H9 (cell line): ENCODE measurements around the gene SCN3A. TPM values are rescaled to one million over a fixed set of nuclear protein-coding genes. Genes with fewer than 3 reads are reported as not detected.

Experiments used
- DNase-seq: peaks from one replicate; pipeline ENCODE4 v3.0.0-alpha.2; 2017
- H2AFZ ChIP-seq: one replicate; pipeline ENCODE4 v1.6.1; 2013; ENCODE audit warnings: mild to moderate bottlenecking, low read length, control low read depth, moderate library complexity
- H2AK5ac ChIP-seq: 2 replicates; pipeline ENCODE4 v1.6.1; 2013; ENCODE audit warnings: low read length, control low read depth, mixed read lengths; ENCODE audit not compliant: insufficient read length
- H2BK120ac ChIP-seq: one replicate; pipeline ENCODE4 v1.6.1; 2013; ENCODE audit warnings: low read depth, mild to moderate bottlenecking, low read length, control low read depth, inconsistent platforms; ENCODE audit not compliant: poor library complexity, severe bottlenecking
- H2BK12ac ChIP-seq: 2 replicates; pipeline ENCODE4 v1.6.1; 2013; ENCODE audit warnings: low read length, control low read depth, mixed read lengths, low read depth; ENCODE audit not compliant: insufficient read length
- H2BK15ac ChIP-seq: 2 replicates; pipeline ENCODE4 v1.6.1; 2013; ENCODE audit warnings: low read depth, low read length, control low read depth
- H2BK20ac ChIP-seq: one replicate; pipeline ENCODE4 v1.6.1; 2013; ENCODE audit warnings: low read depth, mild to moderate bottlenecking, low read length, control low read depth, inconsistent platforms; ENCODE audit not compliant: poor library complexity, severe bottlenecking
- H2BK5ac ChIP-seq: 2 replicates; pipeline ENCODE4 v1.6.1; 2013; ENCODE audit warnings: low read length, control low read depth, mixed read lengths; ENCODE audit not compliant: insufficient read length
- H3K14ac ChIP-seq: 2 replicates; pipeline ENCODE4 v1.6.1; 2013; ENCODE audit warnings: low read length, control low read depth; ENCODE audit not compliant: insufficient read depth
- H3K18ac ChIP-seq: 2 replicates; pipeline ENCODE4 v1.6.1; 2013; ENCODE audit warnings: low read depth, mild to moderate bottlenecking, mixed read lengths, low read length, control low read depth; ENCODE audit not compliant: insufficient read length
- H3K23ac ChIP-seq: 2 replicates; pipeline ENCODE4 v1.6.1; 2013; ENCODE audit warnings: low read length, control low read depth, mixed read lengths, low read depth; ENCODE audit not compliant: insufficient read length
- H3K23me2 ChIP-seq: 2 replicates; pipeline ENCODE4 v1.6.1; 2013; ENCODE audit warnings: low read depth, mild to moderate bottlenecking, mixed read lengths, low read length, control low read depth; ENCODE audit not compliant: insufficient read length, poor library complexity, severe bottlenecking
- H3K27ac ChIP-seq: 2 replicates; pipeline ENCODE4 v1.5.1; 2013; ENCODE audit warnings: low read length, control low read depth, mixed read lengths, low read depth; ENCODE audit not compliant: insufficient read length
- H3K27me3 ChIP-seq: 2 replicates; pipeline ENCODE4 v1.6.1; 2013; ENCODE audit warnings: low read length, control low read depth, inconsistent platforms; ENCODE audit not compliant: insufficient read depth
- H3K4ac ChIP-seq: 2 replicates; pipeline ENCODE4 v1.6.1; 2013; ENCODE audit warnings: low read depth, mild to moderate bottlenecking, control low read depth, inconsistent platforms, low read length, moderate library complexity
- H3K4me1 ChIP-seq: 2 replicates; pipeline ENCODE4 v1.6.1; 2013; ENCODE audit warnings: low read length, control low read depth, inconsistent platforms; ENCODE audit not compliant: insufficient read depth
- H3K4me2 ChIP-seq: 2 replicates; pipeline ENCODE4 v1.6.1; 2013; ENCODE audit warnings: low read length, control low read depth, mixed read lengths; ENCODE audit not compliant: insufficient read length, insufficient read depth
- H3K56ac ChIP-seq: 2 replicates; pipeline ENCODE4 v1.6.1; 2013; ENCODE audit warnings: low read depth, mild to moderate bottlenecking, mixed read lengths, low read length, control low read depth; ENCODE audit not compliant: insufficient read length
- H3K79me1 ChIP-seq: 2 replicates; pipeline ENCODE4 v1.6.1; 2013; ENCODE audit warnings: low read depth, mild to moderate bottlenecking, moderate library complexity, low read length, control low read depth, inconsistent platforms; ENCODE audit not compliant: insufficient read depth, poor library complexity, severe bottlenecking
- H3K79me2 ChIP-seq: 2 replicates; pipeline ENCODE4 v1.6.1; 2013; ENCODE audit warnings: low read length, control low read depth, inconsistent platforms; ENCODE audit not compliant: insufficient read depth
- H3K9ac ChIP-seq: 2 replicates; pipeline ENCODE4 v1.6.1; 2013; ENCODE audit warnings: low read length, control low read depth, mixed read lengths; ENCODE audit not compliant: insufficient read length; ENCODE audit errors: extremely low read depth
- H3K9me3 ChIP-seq: one replicate; pipeline ENCODE4 v1.6.1; 2013; ENCODE audit warnings: low read depth, low read length, inconsistent platforms; ENCODE audit not compliant: control insufficient read depth
- H3T11ph ChIP-seq: one replicate; pipeline ENCODE4 v1.6.1; 2013; ENCODE audit warnings: mild to moderate bottlenecking, low read length, control low read depth, inconsistent platforms
- H4K20me1 ChIP-seq: one replicate; pipeline ENCODE4 v1.6.1; 2013; ENCODE audit not compliant: control insufficient read depth, insufficient read length, insufficient read depth
- H4K5ac ChIP-seq: 2 replicates; pipeline ENCODE4 v1.6.1; 2013; ENCODE audit warnings: low read depth, mild to moderate bottlenecking, mixed read lengths, low read length, control low read depth; ENCODE audit not compliant: insufficient read length
- H4K8ac ChIP-seq: replicated peaks from 2 replicates; pipeline ENCODE4 v1.6.1; 2013; ENCODE audit warnings: low read length, control low read depth, mixed read lengths, low read depth; ENCODE audit not compliant: insufficient read length
- H4K91ac ChIP-seq: 2 replicates; pipeline ENCODE4 v1.6.1; 2013; ENCODE audit warnings: low read depth, mild to moderate bottlenecking, moderate library complexity, mixed read lengths, low read length, control low read depth; ENCODE audit not compliant: insufficient read length
- H3K27ac Mint-ChIP-seq, 3 experiments: 2 replicates in 2 of 3; 3 replicates in 1 of 3; pipeline ENCODE4 v1.8.0; 2020 to 2021; ENCODE audit warnings: mixed read lengths in 3 of 3, mild to moderate bottlenecking in 1 of 3, moderate library complexity in 1 of 3
- H3K27me3 Mint-ChIP-seq: 2 replicates; pipeline ENCODE4 v1.8.0; 2021; ENCODE audit warnings: low read depth, mild to moderate bottlenecking, moderate library complexity, mixed read lengths
- H3K36me3 Mint-ChIP-seq, 3 experiments: 2 replicates in 2 of 3; 3 replicates in 1 of 3; pipeline ENCODE4 v1.8.0; 2020 to 2021; ENCODE audit warnings: low read depth in 3 of 3, mixed read lengths in 3 of 3; ENCODE audit not compliant: insufficient read depth in 1 of 3
- H3K4me1 Mint-ChIP-seq, 2 experiments: 2 replicates each; pipeline ENCODE4 v1.8.0; 2020; ENCODE audit warnings: mixed read lengths in 2 of 2
- H3K4me3 Mint-ChIP-seq, 2 experiments: 2 replicates in 1 of 2; 3 replicates in 1 of 2; pipeline ENCODE4 v1.8.0; 2020 to 2021; ENCODE audit warnings: mild to moderate bottlenecking in 2 of 2, mixed read lengths in 2 of 2, moderate library complexity in 1 of 2
- H3K9me3 Mint-ChIP-seq, 2 experiments: 2 replicates in 1 of 2; 3 replicates in 1 of 2; pipeline ENCODE4 v1.8.0; 2020; ENCODE audit warnings: mild to moderate bottlenecking in 2 of 2, mixed read lengths in 2 of 2, moderate library complexity in 1 of 2
- WGBS: extraction: QIAGEN DNeasy Blood & Tissue Kit; methylation state at CpG from one replicate; pipeline ENCODE4 v1.1.7; 2013; ENCODE audit warnings: missing lambda C conversion rate, low lambda C conversion rate, mixed read lengths; ENCODE audit not compliant: insufficient read length; ENCODE audit errors: extremely low coverage; 5-methylcytosine and 5-hydroxymethylcytosine counted together
- total RNA-seq: library from RNA; stranded (reverse); gene quantifications from 2 replicates; pipeline ENCODE4 v1.2.1, GENCODE V29; 2021
- TF ChIP-seq, protein P1 (sequence below): fragments of 200-600 bp; sonication (generic); conservative IDR thresholded peaks from 3 replicates; pipeline ENCODE4 v1.8.0; 2021; ENCODE audit warnings: antibody characterized with exemption, mild to moderate bottlenecking

SCN3A gene
- total RNA-seq, 1 experiment from 2014 or later = not detected

GRCh38 chr2:165074323-165074722 is 129.5 kb downstream of the SCN3A start:
- H2AK5ac ChIP-seq = no peak overlapping the region
- no peaks in the 10 kb centered on the region for H3K79me1 ChIP-seq
- DNase-seq = no peak
- no peak overlapping the region for H3K27ac ChIP-seq
- no peak overlapping the region for H3K4me2 ChIP-seq
- no peak overlapping the region for H4K5ac ChIP-seq
- H3K23me2 ChIP-seq = no peaks in the 10 kb centered on the region
- H2BK15ac ChIP-seq = no peak overlapping the region
- H2BK20ac ChIP-seq = no peak overlapping the region
- no peak overlapping the region for H3K9ac ChIP-seq
- Mint-ChIP-seq H3K9me3 (peaks cover 4 to 10% of the 10 kb centered on the region in 2 experiments; a peak in 4 of 5 replicates), H3K4me1 (peaks cover 13 to 16% of the 10 kb centered on the region in 2 experiments), H3K4me3 (no peak overlapping the region), H3K36me3 (peaks cover 0 to 5% (median 4%) of the 10 kb centered on the region in 3 experiments; a peak in 5 of 7 replicates), H3K27me3 (no peaks in the 10 kb centered on the region), H3K27ac (no peak overlapping the region)
- H4K20me1 ChIP-seq = no peaks in the 10 kb centered on the region
- H4K91ac ChIP-seq = no peak overlapping the region
- no peak overlapping the region for H3K4ac ChIP-seq
- no CpG with 5 or more reads among the region's 3 CpGs for WGBS
- H2BK12ac ChIP-seq = no peak overlapping the region
- H2AFZ ChIP-seq = no peak overlapping the region
- H3K18ac ChIP-seq = no peak overlapping the region
- H2BK120ac ChIP-seq = no peak overlapping the region
- no peaks in the 10 kb centered on the region for H3K9me3 ChIP-seq
- no peak overlapping the region for H2BK5ac ChIP-seq
- no peak overlapping the region for H3K56ac ChIP-seq
- no peaks in the 10 kb centered on the region for H3K27me3 ChIP-seq
- no peak overlapping the region for H3K23ac ChIP-seq
- H4K8ac ChIP-seq = no peak overlapping the region
- H3K79me2 ChIP-seq = no peaks in the 10 kb centered on the region
- TF ChIP-seq, protein P1, sequence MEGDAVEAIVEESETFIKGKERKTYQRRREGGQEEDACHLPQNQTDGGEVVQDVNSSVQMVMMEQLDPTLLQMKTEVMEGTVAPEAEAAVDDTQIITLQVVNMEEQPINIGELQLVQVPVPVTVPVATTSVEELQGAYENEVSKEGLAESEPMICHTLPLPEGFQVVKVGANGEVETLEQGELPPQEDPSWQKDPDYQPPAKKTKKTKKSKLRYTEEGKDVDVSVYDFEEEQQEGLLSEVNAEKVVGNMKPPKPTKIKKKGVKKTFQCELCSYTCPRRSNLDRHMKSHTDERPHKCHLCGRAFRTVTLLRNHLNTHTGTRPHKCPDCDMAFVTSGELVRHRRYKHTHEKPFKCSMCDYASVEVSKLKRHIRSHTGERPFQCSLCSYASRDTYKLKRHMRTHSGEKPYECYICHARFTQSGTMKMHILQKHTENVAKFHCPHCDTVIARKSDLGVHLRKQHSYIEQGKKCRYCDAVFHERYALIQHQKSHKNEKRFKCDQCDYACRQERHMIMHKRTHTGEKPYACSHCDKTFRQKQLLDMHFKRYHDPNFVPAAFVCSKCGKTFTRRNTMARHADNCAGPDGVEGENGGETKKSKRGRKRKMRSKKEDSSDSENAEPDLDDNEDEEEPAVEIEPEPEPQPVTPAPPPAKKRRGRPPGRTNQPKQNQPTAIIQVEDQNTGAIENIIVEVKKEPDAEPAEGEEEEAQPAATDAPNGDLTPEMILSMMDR = no peak
- H3T11ph ChIP-seq = no peak overlapping the region
- H3K14ac ChIP-seq = no peak overlapping the region
- H3K4me1 ChIP-seq = peaks cover 4% of the 10 kb centered on the region; the same call in 1 of the 2 replicates
